GM06990 (cell line): ENCODE results near the gene ATP11A.
"Not testable (repeated sequence)": the region's sequence is repeated elsewhere in the genome, so short reads cannot be mapped to it uniquely, and the experiment has no call there.

Experiments used
- DNase-seq: peaks from one replicate; pipeline ENCODE4 v3.0.0-alpha.2; 2011; ENCODE audit not compliant: insufficient read length; ENCODE audit errors: extremely low read depth
- H3K27me3 ChIP-seq: replicated peaks from 2 replicates; pipeline ENCODE4 v1.6.0; 2011; ENCODE audit warnings: low read length; ENCODE audit not compliant: control insufficient read depth, insufficient read depth
- H3K36me3 ChIP-seq: 2 replicates; pipeline ENCODE4 v1.5.1; 2011; ENCODE audit warnings: low read length; ENCODE audit not compliant: control insufficient read depth, insufficient read depth
- H3K4me3 ChIP-seq: replicated peaks from 2 replicates; pipeline ENCODE4 v1.5.1; 2011; ENCODE audit warnings: low read depth, mild to moderate bottlenecking, control low read depth, low read length
- TF ChIP-seq, protein P1 (sequence below): IDR thresholded peaks from 2 replicates; pipeline ENCODE4 v1.5.1; 2011; ENCODE audit warnings: low read length, control low read depth, mild to moderate bottlenecking, inconsistent platforms; ENCODE audit not compliant: insufficient read depth, poor library complexity, severe bottlenecking

ATP11A gene

GRCh38 chr13:112793545-112794445 lies 104.0 kb downstream of the ATP11A start:
- Histone ChIP-seq H3K4me3 (no peak overlapping the region), H3K36me3 (peaks cover 4% of the 10 kb centered on the region), H3K27me3 (no peaks in the 10 kb centered on the region)
- TF ChIP-seq, protein P1, sequence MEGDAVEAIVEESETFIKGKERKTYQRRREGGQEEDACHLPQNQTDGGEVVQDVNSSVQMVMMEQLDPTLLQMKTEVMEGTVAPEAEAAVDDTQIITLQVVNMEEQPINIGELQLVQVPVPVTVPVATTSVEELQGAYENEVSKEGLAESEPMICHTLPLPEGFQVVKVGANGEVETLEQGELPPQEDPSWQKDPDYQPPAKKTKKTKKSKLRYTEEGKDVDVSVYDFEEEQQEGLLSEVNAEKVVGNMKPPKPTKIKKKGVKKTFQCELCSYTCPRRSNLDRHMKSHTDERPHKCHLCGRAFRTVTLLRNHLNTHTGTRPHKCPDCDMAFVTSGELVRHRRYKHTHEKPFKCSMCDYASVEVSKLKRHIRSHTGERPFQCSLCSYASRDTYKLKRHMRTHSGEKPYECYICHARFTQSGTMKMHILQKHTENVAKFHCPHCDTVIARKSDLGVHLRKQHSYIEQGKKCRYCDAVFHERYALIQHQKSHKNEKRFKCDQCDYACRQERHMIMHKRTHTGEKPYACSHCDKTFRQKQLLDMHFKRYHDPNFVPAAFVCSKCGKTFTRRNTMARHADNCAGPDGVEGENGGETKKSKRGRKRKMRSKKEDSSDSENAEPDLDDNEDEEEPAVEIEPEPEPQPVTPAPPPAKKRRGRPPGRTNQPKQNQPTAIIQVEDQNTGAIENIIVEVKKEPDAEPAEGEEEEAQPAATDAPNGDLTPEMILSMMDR = no peak
- DNase-seq = no peak

- H3K4me3 ChIP-seq = no peak overlapping the region
- no peak for DNase-seq
- H3K27me3 ChIP-seq = no peaks in the 10 kb centered on the region
- TF ChIP-seq, protein P1 = no peak
- peaks cover 4% of the 10 kb centered on the region for H3K36me3 ChIP-seq
These were observed 105.4 kb downstream of the ATP11A start for GRCh38 chr13:112795277-112795676.

- H3K36me3 ChIP-seq = peaks cover 4% of the 10 kb centered on the region
- no peak for DNase-seq
- no peaks in the 10 kb centered on the region for H3K27me3 ChIP-seq
- H3K4me3 ChIP-seq = no peak overlapping the region
- TF ChIP-seq, protein P1 = no peak
These were observed 106.5 kb downstream of the ATP11A start for GRCh38 chr13:112796190-112796915.

DNA sequence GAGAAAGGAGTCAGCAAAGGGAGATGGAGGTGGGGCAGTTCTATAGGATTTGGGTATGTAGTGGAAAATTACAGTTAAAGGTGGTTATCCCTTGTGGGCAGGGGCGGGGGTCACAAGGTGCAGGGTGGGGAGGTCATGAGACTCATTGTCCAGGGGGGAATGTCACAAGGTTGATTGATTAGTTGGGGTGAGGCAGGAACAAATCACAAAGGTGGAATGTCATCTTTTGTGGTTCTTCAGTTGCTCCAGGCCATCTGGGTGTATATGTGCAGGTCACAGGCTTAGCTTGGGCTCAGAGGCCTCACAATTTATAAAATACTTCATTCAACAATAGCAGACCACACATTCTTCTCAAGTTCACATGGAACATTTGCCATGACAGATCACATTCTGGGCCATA lies 109.6 kb downstream of the ATP11A start:
- no peak for DNase-seq
- no peaks in the 10 kb centered on the region for H3K36me3 ChIP-seq
- H3K27me3 ChIP-seq = no peaks in the 10 kb centered on the region
- TF ChIP-seq, protein P1 = no peak
- H3K4me3 ChIP-seq = no peak overlapping the region

GRCh38 chr13:112800057-112800456 lies 110.2 kb downstream of the ATP11A start:
- TF ChIP-seq, protein P1 = no peak
- H3K27me3 ChIP-seq = no peaks in the 10 kb centered on the region
- H3K36me3 ChIP-seq = no peaks in the 10 kb centered on the region; the same call in 1 of the 2 replicates
- no peak for DNase-seq
- no peak overlapping the region for H3K4me3 ChIP-seq

- not testable (repeated sequence) for H3K4me3 ChIP-seq, DNase-seq, H3K36me3 ChIP-seq, H3K27me3 ChIP-seq
These were observed 111.0 kb downstream of the ATP11A start for GRCh38 chr13:112800807-112801206.
